CD4-positive, alpha-beta T cell treated with Interleukin-15 for 4 hours (primary cell): ENCODE data around the gene ENAH.
A peak's percentile ranks its signal among the peaks of the same experiment; 100 is the strongest.

Source experiments
- DNase-seq: peaks from one replicate; pipeline ENCODE4 v3.0.0-alpha.2; 2020; ENCODE audit warnings: low spot score

Gene ENAH

DNA sequence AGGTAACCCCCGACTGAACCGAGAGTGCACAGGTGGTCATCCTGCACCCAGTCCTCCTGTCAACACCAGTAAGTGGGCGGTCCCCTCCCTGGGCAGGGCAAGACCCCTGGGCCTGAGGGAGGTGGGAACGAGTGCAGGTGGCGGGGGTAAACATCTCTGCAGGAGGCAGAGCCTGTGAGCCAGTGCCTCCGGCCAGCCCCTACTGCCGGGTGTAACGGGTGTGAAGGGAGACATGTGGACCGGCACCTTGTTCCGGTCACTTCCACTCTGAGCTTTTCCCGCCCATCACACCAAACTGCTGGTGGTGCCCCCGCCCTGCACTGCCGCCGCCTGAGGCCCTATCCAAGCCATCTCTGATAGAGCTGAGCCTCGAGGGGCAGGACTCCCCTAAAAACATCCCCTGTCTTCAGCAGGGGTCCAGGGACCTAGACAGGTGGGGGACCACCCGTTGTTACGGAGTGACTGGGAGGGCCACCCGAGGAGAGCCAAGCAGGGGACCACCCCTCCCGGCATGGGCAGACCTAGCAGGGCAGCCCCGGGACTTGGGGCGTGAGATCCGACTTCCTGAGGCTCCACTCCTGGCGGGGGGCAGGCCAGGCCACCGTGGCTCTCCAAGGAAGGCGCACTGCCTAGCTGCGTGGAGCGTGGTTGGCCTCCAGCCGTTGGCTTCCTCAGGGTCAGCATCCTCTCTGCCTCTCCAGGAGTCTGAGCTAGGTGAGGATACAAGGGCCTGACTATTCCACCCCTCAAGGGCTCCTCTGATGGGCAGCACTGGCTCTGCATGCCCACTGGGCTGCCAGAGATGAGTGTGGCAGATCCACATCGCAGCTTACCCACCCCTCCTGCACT lies 181.2 kb downstream of the ENAH start:
- DNase-seq, result no peak

DNA sequence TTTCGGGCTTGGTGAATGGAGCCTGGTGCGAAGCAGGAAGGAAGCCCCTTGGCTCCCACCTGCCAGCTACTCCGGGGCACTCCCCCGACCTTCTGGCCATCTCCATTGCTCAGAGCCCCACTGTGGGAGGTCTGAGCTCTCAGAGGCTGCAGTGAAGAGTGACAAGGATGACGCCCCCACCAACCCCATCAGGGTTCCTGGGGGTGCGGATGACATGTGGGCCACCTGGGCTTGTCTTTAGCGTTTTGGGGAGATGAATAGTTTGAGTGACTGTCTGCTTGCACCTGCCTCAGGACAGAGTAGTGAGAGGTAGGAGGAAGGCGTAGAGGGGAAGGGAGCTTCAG lies 181.8 kb downstream of the ENAH start:
- no peak for DNase-seq

DNA sequence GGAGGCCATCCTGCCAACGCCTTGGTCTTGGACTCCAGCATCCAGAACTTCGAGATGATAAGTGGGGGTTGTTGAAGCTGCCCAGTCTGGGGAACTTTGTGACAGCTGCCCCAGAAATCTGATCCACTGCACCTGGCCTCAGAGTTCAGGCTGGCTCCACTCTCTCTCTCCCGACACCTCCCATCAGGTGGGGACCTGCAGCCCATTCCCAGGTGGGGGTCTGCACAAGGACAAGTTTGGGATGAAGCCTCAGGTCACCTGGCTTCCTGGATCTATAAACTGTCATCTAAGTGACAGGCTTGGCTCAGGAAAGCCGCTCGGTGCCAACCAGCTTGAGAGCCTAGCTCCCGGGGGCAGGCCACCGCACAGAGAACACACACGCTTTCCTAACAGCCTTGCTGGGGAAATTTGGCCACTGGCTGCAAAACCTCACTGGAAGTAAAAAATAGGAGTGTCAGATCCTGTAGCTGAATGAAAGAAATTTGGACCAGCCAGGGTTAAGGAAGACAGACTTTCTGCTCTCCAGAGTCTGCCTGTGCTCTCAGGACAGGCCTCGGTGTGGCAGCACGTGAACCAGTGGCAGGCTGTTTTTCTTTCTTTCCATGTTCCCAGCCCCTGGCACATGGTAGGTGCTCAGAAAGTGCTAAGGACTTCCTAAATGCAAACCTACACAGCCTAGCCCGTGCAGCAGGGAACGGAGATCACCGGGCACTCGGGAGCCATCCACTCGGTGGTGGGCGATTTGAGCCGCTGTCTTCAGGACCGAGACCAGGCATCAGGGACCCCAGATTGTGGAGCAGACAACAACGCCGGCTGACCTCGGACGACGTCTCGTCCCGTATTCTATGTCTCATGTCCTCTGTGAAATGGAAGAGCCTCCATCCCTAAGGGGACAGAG lies 182.5 kb downstream of the ENAH start:
- DNase-seq, result no peak

DNA sequence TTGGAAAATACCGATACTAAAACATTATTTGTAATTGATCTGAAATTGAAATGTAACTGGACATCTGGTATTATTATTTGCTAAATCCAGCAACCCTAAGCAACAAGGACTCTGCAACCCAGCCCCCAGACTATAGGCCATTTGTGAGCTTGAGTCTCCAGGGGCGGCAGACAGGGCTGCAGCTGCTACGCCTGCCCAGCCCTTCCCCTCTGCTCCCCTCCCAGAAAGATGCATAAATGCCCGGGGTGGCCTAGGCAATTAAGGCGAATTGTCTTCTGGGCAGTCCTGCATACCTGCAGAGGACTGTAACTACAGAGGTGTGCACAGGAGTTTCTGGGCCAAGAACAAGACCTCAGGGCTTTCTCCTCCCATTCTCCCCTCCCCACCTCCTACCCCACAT lies 183.9 kb downstream of the ENAH start:
- no peak for DNase-seq

DNA sequence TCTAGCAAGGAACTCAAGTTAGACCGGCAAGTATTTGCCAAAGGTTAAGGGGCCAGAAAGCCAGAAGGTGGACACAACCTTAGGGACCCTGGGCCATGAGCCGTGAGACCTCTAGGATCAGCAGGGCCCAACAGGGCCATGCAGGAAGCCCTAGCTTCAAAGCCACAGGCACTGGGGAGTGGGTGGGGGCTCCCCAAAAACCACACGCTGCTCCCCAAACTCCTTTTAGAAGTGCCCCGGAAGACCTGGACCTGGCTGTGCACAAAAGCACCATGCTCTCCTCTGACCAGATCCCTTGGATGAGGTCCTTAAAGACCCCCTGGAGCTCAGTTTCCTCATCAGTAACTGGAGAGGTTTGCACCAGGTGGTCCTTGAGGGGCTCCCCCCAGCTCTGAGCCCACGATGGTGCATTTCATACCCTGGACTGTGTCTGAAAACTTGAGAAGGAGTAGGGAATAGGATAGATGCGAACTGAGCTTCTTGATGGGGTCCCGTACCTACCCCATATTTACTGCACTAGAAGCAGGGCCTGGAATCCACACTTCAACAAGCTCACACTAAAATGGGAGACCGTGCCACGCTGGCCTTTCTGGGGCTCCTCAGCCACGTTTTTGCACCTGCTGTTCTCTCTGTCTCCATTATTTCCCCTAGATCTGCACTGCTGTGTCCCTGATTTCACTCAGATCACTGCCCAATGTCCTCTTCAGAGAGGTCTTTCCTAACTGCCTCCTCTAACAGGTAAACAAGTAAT lies 184.5 kb downstream of the ENAH start:
- peak; percentile 16 for DNase-seq

DNA sequence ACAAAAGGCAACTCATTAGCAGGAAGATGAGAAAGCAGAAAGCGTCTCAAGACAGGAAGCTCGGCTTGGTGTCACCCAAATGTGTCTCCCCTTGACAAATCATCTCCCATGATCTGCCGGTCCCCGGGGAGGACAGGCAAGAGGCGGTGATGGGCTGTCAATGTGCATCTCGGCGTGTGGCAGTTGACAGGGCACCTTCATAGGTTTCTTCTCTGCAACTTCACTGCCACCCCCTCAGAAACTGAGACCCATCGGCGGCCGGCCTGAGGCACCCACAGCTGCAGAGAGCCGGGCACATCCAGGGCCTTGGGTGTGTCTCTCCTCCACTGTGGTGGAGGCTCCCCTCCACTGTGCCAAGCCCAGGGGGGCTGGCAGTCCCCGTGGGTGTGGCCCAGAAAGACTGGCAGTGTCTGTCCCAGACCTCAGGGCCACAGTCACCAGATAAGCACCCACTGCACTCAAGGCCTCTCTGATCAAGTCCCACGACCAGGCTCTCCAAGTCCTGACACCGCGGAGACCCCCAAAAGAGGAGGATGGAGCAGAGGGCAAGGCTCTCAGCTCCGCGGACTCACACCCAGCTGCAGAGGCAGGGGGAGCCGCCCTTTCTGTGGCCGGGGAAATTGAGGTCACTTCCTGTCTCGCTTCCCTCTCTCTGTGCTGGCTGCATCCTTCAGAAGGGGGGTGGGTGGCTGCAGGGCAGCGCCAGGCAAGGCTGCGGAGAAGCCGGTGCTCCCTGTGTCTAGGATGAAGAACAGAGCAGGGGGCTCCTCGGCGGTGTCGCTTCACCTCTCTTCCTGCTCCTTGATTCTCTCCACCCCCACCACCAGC lies 185.5 kb downstream of the ENAH start:
- DNase-seq, result peak; percentile 86

DNA sequence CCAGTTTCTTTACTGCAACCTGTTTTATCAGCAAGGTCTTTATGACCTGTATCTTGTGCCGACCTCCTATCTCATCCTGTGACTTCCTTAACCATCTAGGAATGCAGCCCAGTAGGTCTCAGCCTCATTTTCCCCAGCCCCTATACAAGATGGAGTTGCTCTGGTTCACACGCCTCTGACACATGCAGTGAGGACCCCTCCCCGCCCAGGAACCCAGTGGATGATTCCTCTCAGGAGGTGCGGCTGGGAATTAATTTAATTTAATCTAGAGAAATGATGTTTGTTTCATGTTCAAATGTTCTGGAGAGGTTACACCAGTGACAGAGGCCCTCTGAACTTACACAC lies 186.1 kb downstream of the ENAH start:
- DNase-seq, result no peak

DNA sequence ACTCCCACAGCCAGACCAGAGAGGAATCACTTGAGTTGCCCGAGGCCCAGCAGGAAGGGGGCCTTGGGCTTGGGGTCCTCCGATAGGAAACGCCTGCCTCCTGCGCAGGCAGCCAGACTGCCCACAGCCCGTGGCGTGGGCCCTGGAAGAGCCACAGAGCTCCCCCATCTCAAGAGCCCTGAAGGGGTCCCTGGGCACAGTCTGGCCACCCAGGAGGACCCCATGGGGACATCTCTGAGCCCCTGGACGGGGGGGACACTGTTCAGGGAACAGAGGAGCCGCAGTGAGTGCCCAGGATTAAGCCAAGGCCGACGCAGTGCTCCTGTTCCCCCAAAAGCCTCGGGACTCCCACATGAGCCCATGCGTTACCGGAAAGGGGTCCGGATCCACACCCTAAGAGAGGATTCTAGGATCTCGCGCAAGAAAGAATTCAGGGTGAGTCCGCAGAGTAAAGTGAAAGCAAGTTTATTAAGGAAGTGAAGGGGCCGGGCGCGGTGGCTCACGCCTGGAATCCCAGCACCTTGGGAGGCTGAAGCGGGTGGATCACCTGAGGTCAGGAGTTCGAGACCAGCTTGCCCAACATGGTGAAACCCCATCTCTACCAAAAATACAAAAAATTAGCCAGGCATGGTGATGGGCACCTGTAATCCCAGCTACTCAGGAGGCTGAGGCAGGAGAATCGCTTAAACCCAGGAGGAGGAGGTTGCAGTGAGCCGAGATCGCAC lies 187.0 kb downstream of the ENAH start:
- DNase-seq, result no peak

DNA sequence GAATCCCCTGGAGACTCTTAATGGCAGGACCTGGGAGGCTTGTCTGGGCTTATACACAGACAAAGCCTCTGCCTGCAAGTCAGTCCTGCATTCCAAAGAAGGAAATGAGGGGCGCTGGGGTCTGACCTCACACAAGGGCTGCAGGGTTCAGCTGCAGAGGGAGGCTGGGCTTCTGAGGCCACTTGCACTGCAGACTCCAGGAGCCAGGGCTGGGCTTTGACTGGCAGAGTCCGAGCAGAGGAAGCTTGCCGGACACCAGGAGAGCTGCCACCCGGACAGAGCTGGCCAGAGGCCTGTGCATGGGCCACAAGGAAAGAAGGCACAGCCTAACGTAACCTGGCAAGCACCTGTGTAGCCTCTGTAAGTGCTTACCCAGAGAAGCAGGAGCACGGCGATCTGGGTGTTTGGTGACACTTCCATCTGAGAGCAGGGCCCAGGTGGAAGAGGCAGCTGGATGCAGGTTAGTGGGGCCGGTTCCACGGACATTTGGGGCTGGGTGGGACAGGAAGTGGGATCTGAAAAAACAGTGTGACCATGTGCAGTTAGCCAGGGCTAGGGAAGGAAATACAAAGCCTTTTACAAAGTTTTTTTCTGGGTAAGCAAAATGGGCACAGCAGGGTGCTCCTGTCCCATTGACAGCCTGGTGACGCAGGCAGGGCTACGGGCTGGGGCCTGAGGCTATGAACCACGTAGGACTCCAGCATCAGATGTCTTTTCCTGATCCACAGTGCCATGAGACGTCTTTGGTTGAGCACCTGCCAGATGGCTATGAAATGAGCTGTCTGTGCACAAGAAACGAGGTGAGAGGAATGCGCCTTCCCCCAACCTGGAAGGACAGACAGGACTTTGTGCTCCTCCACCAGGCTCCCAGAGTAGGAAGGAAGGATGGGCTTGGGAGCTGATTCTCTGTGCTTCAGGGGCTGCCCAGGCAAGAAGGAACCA lies 187.8 kb downstream of the ENAH start:
- DNase-seq, result no peak

DNA sequence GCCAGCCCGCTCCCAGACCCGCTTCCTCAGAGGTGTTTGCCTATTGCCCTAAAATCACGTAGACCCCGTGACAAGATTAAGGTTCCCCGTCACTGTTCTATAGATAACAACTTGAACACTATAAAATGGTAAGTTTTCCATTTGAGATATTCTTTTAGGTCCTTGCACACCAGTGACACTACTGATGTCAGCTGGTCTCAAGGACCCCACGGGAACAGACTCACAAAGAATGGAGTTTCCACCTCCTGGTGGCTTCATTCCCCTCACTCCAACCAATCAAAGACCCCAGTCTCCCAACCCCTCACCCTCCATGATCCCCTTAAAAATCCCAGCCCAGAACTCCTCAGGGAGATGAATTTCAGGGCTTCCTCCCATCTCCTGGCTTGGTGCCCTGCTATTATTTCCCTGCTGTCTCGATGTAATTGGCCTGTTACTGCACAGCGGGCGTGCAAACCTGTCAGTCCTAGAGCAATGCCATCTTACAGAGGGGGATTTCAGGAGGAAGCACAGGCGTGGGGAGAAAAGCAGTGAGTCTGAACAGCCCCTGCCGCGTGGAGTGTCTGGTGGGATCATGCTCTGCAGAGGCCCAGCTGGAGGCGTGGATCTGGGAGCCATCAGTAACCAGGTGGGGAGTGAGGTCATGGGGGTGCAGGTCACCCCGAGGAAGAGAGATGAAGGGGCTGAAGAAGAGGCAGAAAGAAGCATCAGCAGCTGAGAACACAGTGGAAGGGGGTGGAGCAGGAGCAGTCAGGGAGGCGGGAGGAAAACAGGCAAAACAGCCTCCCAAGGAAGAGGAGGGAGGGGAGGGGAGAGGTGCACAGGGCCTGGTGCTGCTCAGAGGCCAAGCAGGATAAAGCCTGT lies 190.0 kb downstream of the ENAH start:
- no peak for DNase-seq

DNA sequence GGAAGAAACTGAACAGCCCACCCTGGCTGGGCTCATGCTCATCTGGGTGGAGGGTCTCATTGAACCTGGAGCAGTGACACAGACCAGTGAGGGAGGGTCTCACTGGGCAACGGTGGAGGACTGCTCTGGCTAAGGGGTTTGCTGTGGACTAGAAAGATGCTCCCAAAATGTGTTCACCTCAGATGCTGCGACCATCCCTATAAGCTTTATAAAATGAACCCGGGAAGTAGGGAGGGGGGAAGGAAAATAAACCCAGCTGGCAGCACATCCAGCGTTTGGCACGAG lies 190.6 kb downstream of the ENAH start:
- DNase-seq, result no peak

DNA sequence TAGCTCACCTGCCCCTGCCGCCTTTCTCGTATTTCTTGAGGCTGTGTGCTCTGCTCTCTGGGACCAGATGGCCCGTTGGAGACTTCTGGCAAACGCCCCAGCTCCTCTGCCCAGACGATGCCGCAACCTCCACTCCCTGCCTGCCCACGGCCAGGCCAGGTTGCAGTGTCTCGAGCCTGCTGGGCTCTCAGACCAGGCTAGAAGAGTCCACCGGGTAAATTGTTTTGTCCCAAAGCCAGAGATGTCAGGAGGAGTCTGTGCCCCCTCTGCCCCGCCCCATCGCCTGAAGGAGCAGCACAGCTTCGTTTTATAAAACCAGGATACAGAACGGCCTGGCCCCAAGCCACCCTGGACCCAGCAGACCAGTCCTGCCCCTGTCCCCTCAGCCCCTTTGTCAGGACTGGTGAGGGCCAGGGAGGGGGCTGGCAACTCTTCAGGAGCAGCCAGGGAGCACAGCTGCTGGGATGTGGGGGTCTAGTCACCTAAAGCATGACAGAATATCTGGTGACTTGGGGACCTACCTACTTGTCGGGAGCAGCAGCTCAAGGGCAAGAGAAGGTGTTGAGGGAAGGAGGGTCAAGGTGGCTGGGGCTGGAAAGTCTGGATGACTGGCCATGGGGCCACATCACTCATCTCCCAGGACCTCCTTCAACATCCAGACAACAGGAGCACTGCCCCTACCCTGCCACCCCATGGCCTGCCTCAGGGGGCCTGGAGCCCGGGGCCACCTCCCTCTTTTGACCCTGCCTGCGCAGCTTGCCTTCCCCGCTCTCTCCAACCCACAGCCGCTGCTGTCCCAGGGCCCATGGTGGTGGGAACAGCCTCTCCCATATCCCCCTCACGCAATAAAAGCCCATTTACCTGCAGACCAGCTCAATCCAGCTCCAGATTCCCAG lies 191.1 kb downstream of the ENAH start:
- DNase-seq, result no peak

DNA sequence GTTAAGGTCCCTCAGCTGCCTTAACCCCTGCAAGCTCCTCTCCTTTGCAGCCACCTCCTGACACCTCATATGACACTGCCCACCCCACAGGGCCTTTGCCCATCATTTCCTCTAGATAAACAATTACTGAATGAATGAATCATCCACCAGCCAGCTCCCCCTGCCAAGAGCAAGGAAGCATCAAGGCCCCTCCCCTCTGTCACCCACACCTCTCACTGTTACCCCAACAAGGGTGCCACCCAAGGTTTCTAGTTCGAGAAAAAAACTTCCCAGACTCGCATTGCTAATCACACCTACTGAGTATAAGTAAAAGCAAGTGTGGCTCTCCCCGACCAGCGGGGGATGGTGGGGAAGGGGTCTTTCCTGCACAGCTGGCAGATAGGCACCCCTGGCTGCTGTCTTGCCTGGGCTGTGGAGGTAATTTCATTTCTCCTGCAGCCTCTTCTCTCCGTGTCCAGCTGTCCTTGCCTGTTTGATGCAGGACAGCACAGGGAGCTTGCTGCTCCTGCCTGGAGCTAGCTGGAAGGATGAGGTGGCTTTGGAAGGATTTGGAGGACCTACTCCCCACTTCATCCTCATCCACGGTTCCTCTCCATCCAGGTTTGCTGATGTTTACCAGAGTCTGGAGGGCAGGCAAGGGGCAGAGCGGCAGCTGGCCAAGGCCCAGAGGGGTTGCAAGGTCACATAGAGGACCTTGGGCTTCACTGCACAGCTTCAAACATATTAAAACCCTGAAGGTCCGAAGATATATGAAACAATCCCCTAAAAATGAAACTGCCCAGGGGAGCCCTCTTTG lies 192.0 kb downstream of the ENAH start:
- DNase-seq, result peak; percentile 82

DNA sequence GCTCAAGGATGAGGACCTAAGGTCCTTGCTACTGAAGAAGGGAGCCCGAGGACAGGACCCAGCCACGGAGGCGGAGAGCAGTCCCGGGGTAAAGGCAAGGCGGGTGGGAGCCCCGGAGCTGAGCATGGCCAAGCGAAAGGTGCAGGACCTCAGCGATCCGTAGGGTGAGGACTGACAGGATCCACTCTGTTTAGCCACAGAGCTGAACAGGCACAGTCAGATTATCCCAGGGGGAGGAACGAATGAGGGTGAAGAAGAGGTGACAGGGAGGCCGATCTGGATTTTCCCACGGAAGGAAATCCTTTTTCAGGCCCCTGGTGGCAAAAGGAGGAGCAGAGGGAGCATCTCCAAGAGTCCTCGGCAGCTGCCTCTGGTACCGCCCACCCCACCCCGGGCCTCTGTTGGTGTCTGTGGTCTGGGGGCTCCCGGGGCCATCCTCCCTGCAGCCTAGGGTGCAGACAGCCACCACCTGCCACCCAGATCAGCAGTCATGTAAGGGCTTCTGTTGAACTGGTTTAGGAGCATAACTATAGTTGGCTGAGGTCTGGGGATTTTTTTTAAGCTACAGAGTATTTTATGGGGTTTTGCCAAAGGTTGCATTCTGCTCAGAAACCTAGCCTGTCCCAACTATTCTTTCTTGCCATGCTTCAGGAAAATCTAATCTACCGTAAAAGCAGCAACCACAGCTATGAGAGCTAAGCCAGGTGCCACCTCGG lies 192.7 kb downstream of the ENAH start:
- DNase-seq, result no peak

DNA sequence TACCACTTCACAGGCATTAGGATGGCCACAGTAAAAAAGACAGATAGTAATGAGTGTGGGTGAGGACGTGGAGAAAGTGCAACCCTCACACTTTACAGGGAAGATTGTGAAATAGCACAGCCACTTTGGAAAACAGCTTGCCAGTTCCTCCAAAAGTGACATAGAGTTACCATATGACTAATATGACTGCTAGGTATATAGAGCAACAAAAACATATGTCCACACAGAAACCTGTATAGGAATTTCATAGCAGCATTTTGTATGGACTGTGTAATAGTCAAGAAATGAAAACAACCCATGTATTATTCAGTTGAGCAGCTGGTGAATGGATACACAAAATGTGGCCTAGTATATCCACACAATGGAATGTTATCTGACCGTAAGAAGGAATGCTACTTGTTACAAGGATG lies 194.7 kb downstream of the ENAH start:
- no peak for DNase-seq

DNA sequence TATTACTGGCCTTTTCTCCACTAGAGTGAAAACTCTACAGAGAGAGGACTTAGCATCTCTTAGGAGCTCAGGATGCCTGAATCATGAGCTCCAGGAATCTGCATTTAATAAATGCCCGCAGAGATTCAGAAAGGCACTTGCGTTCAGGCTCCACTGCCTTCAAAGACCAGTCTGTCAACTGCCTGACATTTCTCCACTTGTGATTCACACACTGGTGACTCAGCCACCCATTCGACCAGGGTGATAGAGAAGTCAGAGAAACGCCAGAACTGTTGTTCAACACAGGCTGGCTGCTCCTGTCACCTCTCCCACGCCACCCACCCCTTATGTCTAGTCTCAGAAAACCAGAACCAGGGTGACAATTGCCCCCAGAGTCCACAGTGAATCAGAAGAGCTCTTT lies 198.2 kb downstream of the ENAH start:
- DNase-seq, result peak; percentile 82
